ENCODE results near the gene ZBTB44.
"Not testable (repeated sequence)": the region's sequence is repeated elsewhere in the genome, so short reads cannot be mapped to it uniquely, and the experiment has no call there.

ZBTB44 gene

GRCh38 chr11:130282111-130282510 is 32.6 kb downstream of the ZBTB44 start:
- Histone ChIP-seq H2AFZ (no peak overlapping the region), H3K36me3 (ENCODE audit: control insufficient read depth, insufficient read depth, low read length) (no peaks in the 10 kb centered on the region), H3K79me2 (peaks cover 5% of the 10 kb centered on the region), H3K27ac (no peak overlapping the region), H3K27me3 (ENCODE audit: control insufficient read depth, insufficient read depth, low read length) (no peaks in the 10 kb centered on the region), H3K9me3 (ENCODE audit: control insufficient read depth, low read length) (no peaks in the 10 kb centered on the region), H3K4me3 (ENCODE audit: low read depth, low read length) (no peak overlapping the region), H3K4me1 (no peaks in the 10 kb centered on the region), H3K9ac (no peak overlapping the region), H3K4me2 (ENCODE audit: low read length) (no peak overlapping the region)
- TF ChIP-seq CTCF (IDR thresholded peaks at IDR 0.05): no peak

DNA sequence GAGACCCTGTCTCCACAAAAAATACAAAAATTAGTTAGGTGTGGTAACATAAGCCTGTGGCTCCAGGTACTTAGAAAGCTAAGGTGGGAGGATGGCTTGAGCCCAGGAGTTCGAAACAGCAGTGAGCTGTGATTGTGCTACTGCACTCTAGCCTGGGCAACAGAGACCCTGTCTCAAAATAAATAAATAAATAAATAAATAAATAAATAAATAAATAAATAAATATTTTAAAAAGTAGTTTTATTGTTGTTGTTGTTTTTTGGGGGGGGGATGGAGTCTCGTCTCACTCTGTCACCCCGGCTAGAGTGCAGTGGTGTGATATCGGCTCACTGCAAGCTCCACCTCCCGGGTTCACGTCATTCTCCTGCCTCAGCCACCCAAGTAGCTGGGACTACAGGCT is 33.4 kb downstream of the ZBTB44 start:
- not testable (repeated sequence) for H2AFZ ChIP-seq; H3K9ac ChIP-seq; H3K27me3 ChIP-seq (ENCODE audit: control insufficient read depth, insufficient read depth, low read length); H3K79me2 ChIP-seq; H3K27ac ChIP-seq; H3K36me3 ChIP-seq (ENCODE audit: control insufficient read depth, insufficient read depth, low read length); H3K4me2 ChIP-seq (ENCODE audit: low read length); H3K4me3 ChIP-seq (ENCODE audit: low read depth, low read length); H3K9me3 ChIP-seq (ENCODE audit: control insufficient read depth, low read length); H3K4me1 ChIP-seq

DNA sequence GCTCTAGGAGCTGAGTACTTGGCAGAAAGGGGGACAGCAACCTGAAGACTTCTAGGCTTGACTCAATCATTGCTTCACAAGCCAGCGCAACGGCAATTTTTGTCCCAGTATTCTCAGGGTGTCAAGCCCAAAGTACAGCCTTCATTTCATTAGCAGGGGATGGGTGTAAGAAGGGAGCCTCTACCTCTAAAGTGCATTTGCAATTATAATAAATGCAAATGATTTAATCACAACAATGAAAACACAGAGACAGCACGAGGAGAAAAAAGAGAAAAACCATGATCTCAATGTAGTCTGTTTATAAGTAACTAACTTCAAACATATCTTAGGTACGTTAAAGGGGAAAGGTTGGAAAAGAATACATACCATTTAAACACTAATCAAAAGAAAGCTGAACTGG is 34.7 kb downstream of the ZBTB44 start:
- H3K9ac ChIP-seq: no peak overlapping the region
- no peak overlapping the region for H3K27ac ChIP-seq
- no peaks in the 10 kb centered on the region for H3K27me3 ChIP-seq (ENCODE audit: control insufficient read depth, insufficient read depth, low read length)
- H2AFZ ChIP-seq: no peak overlapping the region
- H3K36me3 ChIP-seq (ENCODE audit: control insufficient read depth, insufficient read depth, low read length): no peaks in the 10 kb centered on the region
- no peaks in the 10 kb centered on the region for H3K9me3 ChIP-seq (ENCODE audit: control insufficient read depth, low read length)
- no peak overlapping the region for H3K4me2 ChIP-seq (ENCODE audit: low read length)
- peaks cover 5% of the 10 kb centered on the region for H3K79me2 ChIP-seq
- no peaks in the 10 kb centered on the region for H3K4me1 ChIP-seq
- TF ChIP-seq CTCF (IDR thresholded peaks at IDR 0.05): no peak
- H3K4me3 ChIP-seq (ENCODE audit: low read depth, low read length): no peak overlapping the region

GRCh38 chr11:130278745-130279144 is 36.0 kb downstream of the ZBTB44 start:
- H3K36me3 ChIP-seq (ENCODE audit: control insufficient read depth, insufficient read depth, low read length): no peaks in the 10 kb centered on the region
- H3K27ac ChIP-seq: no peak overlapping the region
- H2AFZ ChIP-seq: no peak overlapping the region
- H3K4me3 ChIP-seq (ENCODE audit: low read depth, low read length): no peak overlapping the region
- H3K27me3 ChIP-seq (ENCODE audit: control insufficient read depth, insufficient read depth, low read length): no peaks in the 10 kb centered on the region
- H3K4me1 ChIP-seq: no peaks in the 10 kb centered on the region
- no peak overlapping the region for H3K4me2 ChIP-seq (ENCODE audit: low read length)
- no peak for TF ChIP-seq CTCF (IDR thresholded peaks at IDR 0.05)
- no peaks in the 10 kb centered on the region for H3K9me3 ChIP-seq (ENCODE audit: control insufficient read depth, low read length)
- no peak overlapping the region for H3K9ac ChIP-seq
- H3K79me2 ChIP-seq: peaks cover 5% of the 10 kb centered on the region

- Histone ChIP-seq H3K4me1 (no peaks in the 10 kb centered on the region), H3K9ac (no peak overlapping the region), H3K27ac (no peak overlapping the region), H3K36me3 (ENCODE audit: control insufficient read depth, insufficient read depth, low read length) (no peaks in the 10 kb centered on the region), H3K4me3 (ENCODE audit: low read depth, low read length) (no peak overlapping the region), H2AFZ (no peak overlapping the region), H3K4me2 (ENCODE audit: low read length) (no peak overlapping the region), H3K79me2 (peaks cover 5% of the 10 kb centered on the region), H3K27me3 (ENCODE audit: control insufficient read depth, insufficient read depth, low read length) (no peaks in the 10 kb centered on the region), H3K9me3 (ENCODE audit: control insufficient read depth, low read length) (no peaks in the 10 kb centered on the region)
- no peak for TF ChIP-seq CTCF (IDR thresholded peaks at IDR 0.05)
Measured at GRCh38 chr11:130278151-130278550, 36.6 kb downstream of the ZBTB44 start.
